KOPT-K1 (cell line): ENCODE data around the gene GSK3A.

Source experiments
- H3K27ac ChIP-seq: fragments of 200-600 bp; sonication (generic); 2 replicates; pipeline ENCODE4 v1.5.1; 2016; ENCODE audit warnings: antibody characterized with exemption, mild to moderate bottlenecking, low read depth, low read length; ENCODE audit not compliant: poor library complexity, severe bottlenecking
- H3K36me3 ChIP-seq: fragments of 200-600 bp; sonication (generic); 2 replicates; pipeline ENCODE4 v1.5.1; 2017; ENCODE audit warnings: antibody characterized with exemption, mild to moderate bottlenecking, low read length, moderate library complexity; ENCODE audit not compliant: insufficient read depth
- H3K9me3 ChIP-seq: fragments of 200-600 bp; sonication (generic); 2 replicates; pipeline ENCODE4 v1.5.1; 2017; ENCODE audit warnings: antibody characterized with exemption, low read length, mild to moderate bottlenecking; ENCODE audit not compliant: insufficient read depth, poor library complexity, severe bottlenecking

The GSK3A gene

DNA sequence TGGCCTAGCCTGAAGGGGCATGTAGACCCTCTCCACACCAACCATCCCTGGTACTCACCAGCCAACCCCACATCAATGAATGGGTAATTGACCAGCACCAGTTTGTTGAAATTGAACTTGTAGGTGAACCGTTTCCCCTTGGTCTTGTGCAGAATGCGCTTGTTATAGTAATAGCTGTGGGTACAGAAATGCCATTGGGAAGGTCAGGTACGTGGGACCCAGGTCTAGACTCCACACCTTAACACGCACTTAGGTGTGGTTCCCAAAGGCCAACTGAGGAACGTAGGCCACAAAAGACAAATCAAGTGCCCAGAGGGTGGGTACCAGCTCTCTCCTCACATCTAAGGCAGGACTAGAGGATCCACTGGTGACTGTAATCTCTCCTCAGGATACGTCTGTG lies 7.4 kb upstream of the GSK3A start:
- Histone ChIP-seq H3K27ac (no peak overlapping the region), H3K36me3 (peaks cover 33% of the 10 kb centered on the region; the same call in 1 of the 2 replicates), H3K9me3 (no peaks in the 10 kb centered on the region)

DNA sequence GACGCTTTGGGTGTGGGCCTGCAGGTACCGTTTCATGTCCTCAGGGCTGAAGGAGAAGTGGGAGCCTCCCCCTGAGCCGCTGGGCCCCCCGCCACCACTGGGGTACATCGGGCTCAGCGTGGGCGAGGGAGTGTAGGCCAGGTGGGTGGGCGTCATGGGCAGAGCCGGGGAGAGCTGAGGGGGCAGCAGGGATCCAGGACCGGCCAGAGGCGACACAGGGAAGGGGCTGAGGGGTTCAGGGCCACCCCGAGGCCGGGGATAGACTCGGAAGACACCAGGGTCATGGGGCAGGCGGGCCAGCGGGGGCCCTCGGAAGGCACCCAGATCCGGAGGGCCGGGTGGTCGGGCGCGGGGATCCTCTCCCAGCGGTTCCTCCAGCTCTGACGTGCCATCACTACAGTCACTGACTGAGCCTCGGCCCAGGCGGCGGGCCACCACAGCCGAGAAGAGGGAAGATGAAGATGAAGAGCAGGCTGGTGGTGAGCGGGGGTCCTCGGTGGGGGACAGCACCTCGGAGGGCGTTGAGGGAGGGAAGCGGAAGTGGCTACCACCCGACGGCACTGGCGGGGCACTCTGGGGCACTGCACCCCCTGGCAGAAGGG lies 6.8 kb upstream of the GSK3A start:
- Histone ChIP-seq H3K27ac (no peak overlapping the region), H3K9me3 (no peaks in the 10 kb centered on the region), H3K36me3 (peaks cover 33% of the 10 kb centered on the region; the same call in 1 of the 2 replicates)

DNA sequence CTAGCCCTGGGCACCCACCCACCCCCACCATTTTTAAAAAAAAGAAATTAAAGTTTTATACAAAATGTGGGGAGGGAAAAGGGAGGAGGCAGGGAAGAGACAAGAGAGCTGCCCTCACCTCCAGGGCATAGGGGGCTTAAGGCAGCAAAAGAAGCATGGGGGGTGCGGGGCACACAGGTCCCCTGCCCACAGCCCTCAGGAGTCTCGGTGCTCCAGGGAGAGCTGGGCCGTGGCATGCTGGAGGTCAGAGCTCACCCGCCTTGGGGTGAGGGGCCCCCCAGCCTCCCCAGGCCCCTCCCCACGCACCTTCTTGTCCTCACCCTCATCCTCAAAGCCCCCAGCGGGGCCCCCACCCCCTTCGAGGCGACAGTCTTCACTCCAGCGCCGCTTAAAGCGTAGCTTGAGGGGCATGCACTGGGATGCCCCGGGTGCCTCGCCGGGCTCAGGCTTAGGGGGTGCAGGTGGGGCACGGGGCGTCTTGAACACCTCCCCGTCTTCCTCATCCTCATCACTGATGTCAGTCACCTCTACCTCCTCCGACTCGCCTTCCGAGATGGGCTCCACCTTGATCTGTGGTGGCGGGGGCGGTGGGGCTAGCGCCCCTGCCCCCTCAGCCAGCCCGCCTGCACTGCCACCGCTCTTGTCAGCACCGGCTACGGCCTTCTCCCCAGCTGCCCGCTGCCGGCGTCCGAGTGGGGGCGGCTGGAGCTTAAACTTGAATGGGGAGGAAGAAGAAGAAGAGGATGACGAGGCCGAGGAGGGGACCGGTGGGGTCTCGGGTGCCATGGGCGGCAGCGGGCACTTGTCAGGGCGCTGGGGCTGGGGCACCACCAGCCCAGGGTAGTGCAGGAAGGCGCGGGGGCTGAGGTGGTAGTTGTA lies 6.1 kb upstream of the GSK3A start:
- no peaks in the 10 kb centered on the region for H3K9me3 ChIP-seq
- no peak overlapping the region for H3K27ac ChIP-seq
- H3K36me3 ChIP-seq = peaks cover 33% of the 10 kb centered on the region; the same call in 1 of the 2 replicates

DNA sequence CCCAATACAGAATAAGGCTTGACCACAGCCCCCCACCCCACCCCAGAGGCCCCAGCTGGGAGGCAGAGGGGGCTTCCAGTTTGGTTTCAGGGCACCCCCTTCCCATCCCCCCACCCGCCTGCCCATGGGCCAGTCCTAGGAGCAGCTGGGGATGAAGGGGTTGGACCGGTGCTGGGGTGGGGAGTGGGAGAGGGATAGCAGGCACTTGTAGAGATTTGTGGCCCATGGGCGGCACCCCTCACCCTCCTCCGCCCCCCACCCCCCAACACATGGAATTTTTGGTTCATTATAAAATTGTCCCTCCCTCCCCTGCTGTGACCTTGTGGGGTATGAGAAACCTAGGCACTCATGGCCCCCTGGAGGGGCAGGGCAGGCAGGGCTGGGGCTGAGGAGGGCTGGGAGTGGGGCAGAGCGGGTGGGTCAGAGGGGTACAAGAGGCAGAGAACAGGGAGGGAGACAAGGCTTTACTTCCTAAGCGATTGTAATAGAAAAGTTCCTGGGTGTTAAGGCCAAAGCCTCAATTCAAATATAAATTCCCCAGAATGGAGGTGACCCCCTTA lies 5.3 kb upstream of the GSK3A start:
- peaks cover 33% of the 10 kb centered on the region; the same call in 1 of the 2 replicates for H3K36me3 ChIP-seq
- H3K27ac ChIP-seq = no peak overlapping the region
- no peaks in the 10 kb centered on the region for H3K9me3 ChIP-seq

DNA sequence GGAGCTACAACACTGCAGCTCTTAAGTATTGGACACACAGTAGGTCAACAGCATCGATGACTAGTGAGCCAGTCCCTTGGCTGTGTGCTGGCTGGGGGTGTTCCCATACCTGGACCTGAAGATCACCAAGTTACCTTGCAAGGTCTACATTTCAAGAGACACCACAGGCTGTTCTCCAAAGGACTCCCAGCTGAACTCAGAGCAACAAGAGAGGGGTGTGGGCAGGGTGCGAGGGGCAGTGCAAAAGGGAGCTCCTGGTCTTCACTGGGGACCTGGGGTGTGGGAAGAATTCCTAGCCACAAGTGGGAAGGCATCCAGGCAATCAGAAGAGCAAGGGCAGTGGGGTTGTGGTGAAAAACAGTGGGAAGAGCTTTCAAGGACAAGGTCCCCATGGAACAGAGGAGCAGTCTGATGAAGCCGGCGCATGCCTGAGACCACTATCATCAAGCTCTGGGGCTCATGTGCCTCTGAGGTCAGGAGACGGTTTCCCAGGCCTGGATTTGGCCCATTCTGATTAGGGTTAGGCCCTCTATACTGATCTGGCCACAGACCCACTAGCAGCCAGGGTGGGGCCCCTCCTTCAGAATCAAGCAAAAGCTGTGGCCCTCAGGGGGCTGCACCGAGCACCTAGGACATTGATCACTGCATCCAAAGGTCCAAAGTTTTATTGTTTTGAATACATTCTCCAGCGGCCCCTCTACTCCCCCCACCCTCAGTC lies 4.7 kb upstream of the GSK3A start:
- peaks cover 33% of the 10 kb centered on the region; the same call in 1 of the 2 replicates for H3K36me3 ChIP-seq
- H3K9me3 ChIP-seq = no peaks in the 10 kb centered on the region
- no peak overlapping the region for H3K27ac ChIP-seq

DNA sequence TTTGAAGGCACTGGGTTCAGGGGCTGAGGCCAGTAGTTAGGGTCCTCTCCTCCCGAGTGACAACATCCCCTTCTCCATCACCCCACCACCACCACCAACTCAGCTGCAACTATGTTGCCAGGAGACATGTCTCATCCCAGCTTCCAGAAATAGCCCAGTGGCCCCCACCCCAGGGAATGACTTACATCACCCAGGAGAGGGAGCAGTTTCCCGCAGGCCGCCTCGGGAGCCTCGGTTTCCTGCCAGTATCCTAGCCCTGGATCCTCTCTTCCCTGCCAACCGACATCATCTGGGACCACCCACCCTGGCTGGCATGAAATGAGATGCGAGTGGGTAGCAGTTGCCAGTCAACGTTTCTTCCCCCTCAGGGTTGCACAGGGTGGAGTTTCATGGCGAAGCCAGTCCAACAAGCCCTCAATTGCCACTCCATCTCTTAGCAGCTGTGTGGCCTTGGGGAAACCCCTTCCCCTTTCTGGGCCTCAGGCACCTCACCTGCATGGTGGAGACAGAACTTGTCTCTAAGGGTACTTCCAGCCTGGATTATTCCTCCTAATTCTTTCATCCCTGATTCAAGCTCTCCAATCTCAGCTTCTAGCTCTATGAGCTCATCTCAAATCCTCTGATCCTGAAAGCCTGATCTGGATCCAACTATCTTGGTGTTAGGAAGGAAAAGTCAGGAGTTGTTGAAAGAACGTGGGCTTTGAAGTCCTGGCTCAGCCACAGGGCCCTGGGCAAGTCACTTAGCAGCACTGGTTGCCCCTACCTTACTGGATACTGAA lies 3.9 kb upstream of the GSK3A start:
- H3K27ac ChIP-seq = no peak overlapping the region
- H3K9me3 ChIP-seq = no peaks in the 10 kb centered on the region
- peaks cover 33% of the 10 kb centered on the region; the same call in 1 of the 2 replicates for H3K36me3 ChIP-seq

DNA sequence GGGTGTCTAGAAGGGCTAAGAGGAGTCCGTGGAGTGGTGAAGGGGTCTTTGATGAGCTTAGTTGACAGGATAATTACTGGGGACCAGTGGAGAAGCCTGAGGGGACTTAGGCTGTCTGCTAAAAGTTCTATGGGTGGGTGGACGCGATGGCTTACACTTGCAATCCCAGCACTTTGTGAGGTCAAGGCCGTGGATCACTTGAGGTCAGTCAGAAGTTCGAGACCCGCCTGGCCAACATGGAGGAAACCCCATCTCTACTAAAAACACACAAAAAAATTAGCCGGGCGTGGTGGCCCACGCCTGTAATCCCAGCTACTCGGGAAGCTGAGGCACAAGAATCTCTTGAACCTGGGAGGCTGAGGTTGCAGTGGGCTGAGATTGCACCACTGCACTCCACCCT lies 2.8 kb upstream of the GSK3A start:
- H3K27ac ChIP-seq = peak overlapping the region; percentile 82
- no peaks in the 10 kb centered on the region for H3K9me3 ChIP-seq
- H3K36me3 ChIP-seq = peaks cover 31% of the 10 kb centered on the region; the same call in 1 of the 2 replicates

DNA sequence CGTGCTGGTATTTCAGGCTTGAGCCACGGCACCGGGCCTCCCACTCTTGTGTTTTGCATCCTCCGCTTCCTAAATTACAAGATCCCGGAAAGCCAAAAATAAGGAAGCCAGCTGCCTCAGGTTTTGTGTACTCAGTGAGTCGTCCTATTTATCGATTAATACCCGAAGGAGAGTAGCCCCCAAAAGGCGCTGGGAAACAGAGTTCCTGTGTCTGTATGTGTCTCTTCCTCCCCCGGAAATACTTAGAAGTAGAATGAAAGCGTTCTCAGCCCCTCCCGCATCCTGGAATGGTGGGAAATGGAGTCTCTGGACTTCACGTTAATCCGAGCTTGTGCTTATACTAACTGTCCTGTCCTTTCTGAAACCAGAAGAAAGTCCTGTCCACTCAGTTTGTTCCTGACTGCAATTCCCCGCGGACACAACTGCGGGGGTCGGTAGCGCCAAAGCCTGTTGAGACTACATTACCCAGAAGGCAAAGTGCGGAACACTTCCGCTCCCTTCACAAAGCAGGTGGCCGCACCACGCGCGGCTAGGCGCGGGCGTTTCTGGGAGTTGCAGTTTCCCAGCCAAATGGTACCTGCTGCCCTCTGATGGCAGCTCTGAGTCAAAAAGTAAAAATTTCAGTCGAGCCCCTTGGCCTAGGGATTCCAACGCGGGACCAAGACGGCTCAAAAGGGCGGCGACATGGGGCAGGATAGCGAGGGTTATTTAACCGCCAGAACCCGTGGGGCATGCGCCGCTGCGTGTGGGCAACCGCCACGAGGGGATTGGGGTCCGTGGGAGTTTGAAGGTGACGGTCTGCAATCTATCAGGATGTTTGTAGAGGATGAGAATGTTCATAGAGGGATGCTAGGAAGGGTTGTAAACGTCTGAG lies 2.2 kb upstream of the GSK3A start:
- H3K27ac ChIP-seq = peak overlapping the region; percentile 82
- H3K36me3 ChIP-seq = peaks cover 31% of the 10 kb centered on the region
- no peaks in the 10 kb centered on the region for H3K9me3 ChIP-seq

DNA sequence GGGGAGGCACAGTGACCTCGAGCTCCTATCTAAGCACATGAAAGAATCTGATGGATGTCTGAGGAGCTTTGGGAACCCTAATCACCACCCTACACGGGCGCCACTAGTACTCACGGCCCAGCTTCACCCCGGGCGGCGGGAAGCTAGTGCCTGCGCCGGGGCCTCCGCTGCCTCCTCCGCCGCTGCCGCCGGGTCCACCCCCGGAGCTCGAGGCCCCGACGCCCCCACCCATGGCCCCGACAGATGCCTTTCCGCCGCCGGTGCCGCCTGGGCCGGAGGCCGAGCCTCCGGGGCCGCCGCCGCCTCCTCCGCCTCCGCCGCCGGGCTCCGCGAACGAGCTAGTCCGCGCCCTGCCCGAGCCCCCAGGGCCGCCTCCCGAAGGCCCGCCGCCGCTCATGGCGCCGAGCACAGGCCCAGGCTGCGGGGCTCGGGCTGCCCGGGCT lies 312 bp downstream of the GSK3A start:
- H3K27ac ChIP-seq = peak overlapping the region; percentile 82
- no peaks in the 10 kb centered on the region for H3K9me3 ChIP-seq
- H3K36me3 ChIP-seq = peaks cover 27% of the 10 kb centered on the region

DNA sequence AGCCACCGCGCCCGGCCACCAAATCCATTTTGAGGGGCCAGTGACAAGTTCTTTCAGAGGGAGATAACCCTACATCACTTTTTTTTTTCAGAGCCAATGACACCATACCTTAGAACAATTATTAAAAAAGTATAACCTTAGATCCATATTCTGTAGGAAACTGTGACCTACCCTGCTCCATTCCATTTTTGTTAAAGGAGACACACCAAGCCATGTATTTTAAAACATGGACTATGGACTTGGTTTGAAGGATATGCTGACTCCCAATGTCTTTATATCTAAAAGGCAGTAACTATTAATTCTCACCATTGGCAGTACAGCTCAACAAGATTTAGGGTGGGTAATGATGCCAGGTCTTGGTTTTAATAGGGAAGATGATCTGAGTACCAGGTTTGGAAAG lies 1.1 kb downstream of the GSK3A start:
- Histone ChIP-seq H3K36me3 (peaks cover 31% of the 10 kb centered on the region), H3K27ac (peak overlapping the region; percentile 82), H3K9me3 (no peaks in the 10 kb centered on the region)

DNA sequence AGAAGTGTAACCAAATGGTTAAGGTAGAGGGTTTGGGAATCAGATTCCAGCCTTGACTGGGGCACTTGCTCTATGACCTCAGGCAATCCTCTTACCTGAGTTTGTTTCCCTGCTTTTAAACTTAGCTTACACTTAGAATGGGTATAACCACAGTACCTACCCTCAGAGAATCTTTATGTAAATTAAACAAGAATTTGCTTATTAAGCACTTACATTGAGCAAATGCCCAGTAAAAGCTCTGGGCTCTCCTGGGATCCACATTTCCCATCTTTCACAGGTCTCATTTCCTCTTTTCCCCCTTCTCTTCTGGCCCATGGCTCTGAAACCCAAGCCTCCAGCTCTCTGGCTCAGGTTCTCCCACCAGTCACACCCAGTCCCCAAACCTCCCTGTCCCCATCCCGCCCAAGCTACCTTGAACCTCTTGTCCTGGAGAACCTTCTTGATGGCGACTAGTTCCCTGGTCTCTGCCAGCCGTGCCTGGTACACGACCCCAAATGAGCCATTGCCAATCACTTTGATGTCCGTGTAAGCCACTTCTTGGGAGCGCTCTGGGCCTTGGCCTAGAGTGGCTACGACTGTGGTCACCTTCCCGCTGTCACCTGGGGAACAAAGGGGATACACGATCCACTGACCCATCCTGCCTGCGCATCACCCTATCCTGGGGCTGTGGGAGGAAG lies 2.7 kb downstream of the GSK3A start:
- Histone ChIP-seq H3K36me3 (peaks cover 47% of the 10 kb centered on the region), H3K27ac (no peak overlapping the region), H3K9me3 (no peaks in the 10 kb centered on the region)

DNA sequence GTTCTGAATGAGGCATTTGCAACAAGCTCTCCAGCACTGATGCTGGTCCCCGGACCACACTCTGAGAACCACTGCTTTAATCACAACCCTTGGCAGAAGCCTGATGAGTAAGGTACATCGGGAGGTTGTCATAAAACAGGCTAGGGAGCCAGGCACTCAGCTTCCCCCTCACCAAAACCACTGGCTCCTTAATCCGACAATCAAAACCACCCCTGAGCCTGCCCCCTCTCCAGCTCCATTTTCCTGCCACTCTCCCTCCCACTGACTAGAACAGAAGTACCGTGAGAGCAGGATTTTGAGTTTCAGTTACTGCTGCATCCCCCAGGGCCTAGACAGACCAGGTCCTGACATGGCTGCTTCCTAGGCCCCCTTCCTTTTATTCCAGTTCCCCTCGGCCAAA lies 7.2 kb downstream of the GSK3A start:
- Histone ChIP-seq H3K9me3 (no peaks in the 10 kb centered on the region), H3K36me3 (peaks cover 87% of the 10 kb centered on the region), H3K27ac (no peak overlapping the region)

DNA sequence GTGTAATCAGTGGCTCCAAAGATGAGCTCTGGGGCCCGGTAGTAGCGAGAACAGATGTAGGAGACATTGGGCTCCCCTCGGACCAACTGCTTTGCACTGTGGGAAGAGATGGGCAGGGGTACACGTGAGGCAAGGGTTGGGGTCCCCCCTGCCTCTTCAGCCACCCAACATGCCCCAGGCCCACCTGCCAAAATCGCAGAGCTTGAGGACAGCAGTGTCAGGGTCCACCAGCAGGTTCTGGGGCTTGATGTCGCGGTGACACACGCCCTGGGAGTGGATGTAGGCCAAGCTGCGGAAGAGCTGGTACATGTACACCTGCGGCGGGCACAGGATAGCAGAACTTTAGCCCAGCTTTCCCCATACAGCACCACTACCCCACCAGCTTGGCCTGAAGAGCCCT lies 8.0 kb downstream of the GSK3A start:
- no peak overlapping the region for H3K27ac ChIP-seq
- no peaks in the 10 kb centered on the region for H3K9me3 ChIP-seq
- peaks cover 87% of the 10 kb centered on the region for H3K36me3 ChIP-seq
